ENCODE data around the gene RAB9A.

The RAB9A gene

GRCh38 chrX:13742397-13743176 is 53.7 kb downstream of the RAB9A start:
- peak overlapping the region; percentile 52 for H3K4me3 Mint-ChIP-seq
- no peaks in the 10 kb centered on the region for H3K9me3 Mint-ChIP-seq
- H3K27me3 Mint-ChIP-seq: no peaks in the 10 kb centered on the region
- H3K27ac Mint-ChIP-seq: peak overlapping the region; percentile 72
- H3K4me1 Mint-ChIP-seq: peaks cover 31% of the 10 kb centered on the region
- H3K36me3 Mint-ChIP-seq: no peaks in the 10 kb centered on the region

- H3K4me3 Mint-ChIP-seq: no peak overlapping the region
- no peaks in the 10 kb centered on the region for H3K27me3 Mint-ChIP-seq
- H3K27ac Mint-ChIP-seq: peak overlapping the region; percentile 86
- H3K4me1 Mint-ChIP-seq: peaks cover 31% of the 10 kb centered on the region
- H3K36me3 Mint-ChIP-seq: peaks cover 2% of the 10 kb centered on the region
- no peaks in the 10 kb centered on the region for H3K9me3 Mint-ChIP-seq
Observed at GRCh38 chrX:13747836-13748235, 58.9 kb downstream of the RAB9A start.

GRCh38 chrX:13748486-13748885 is 59.6 kb downstream of the RAB9A start:
- Mint-ChIP-seq H3K9me3 (no peaks in the 10 kb centered on the region), H3K4me3 (no peak overlapping the region), H3K27ac (peak overlapping the region; percentile 81), H3K4me1 (peaks cover 34% of the 10 kb centered on the region), H3K36me3 (peaks cover 6% of the 10 kb centered on the region), H3K27me3 (no peaks in the 10 kb centered on the region)

GRCh38 chrX:13750204-13750603 is 61.3 kb downstream of the RAB9A start:
- Mint-ChIP-seq H3K4me1 (peaks cover 35% of the 10 kb centered on the region), H3K9me3 (no peaks in the 10 kb centered on the region), H3K4me3 (no peak overlapping the region), H3K27me3 (no peaks in the 10 kb centered on the region), H3K27ac (no peak overlapping the region), H3K36me3 (peaks cover 6% of the 10 kb centered on the region)

GRCh38 chrX:13750812-13751211 is 61.9 kb downstream of the RAB9A start:
- H3K27ac Mint-ChIP-seq: no peak overlapping the region
- H3K27me3 Mint-ChIP-seq: no peaks in the 10 kb centered on the region
- H3K9me3 Mint-ChIP-seq: no peaks in the 10 kb centered on the region
- H3K36me3 Mint-ChIP-seq: peaks cover 6% of the 10 kb centered on the region
- peaks cover 40% of the 10 kb centered on the region for H3K4me1 Mint-ChIP-seq
- H3K4me3 Mint-ChIP-seq: no peak overlapping the region

GRCh38 chrX:13752141-13752540 is 63.2 kb downstream of the RAB9A start:
- Mint-ChIP-seq H3K4me1 (peaks cover 36% of the 10 kb centered on the region), H3K27ac (no peak overlapping the region), H3K4me3 (no peak overlapping the region), H3K9me3 (no peaks in the 10 kb centered on the region), H3K27me3 (no peaks in the 10 kb centered on the region), H3K36me3 (peaks cover 6% of the 10 kb centered on the region)

- Mint-ChIP-seq H3K27ac (peak overlapping the region; percentile 82), H3K36me3 (peaks cover 6% of the 10 kb centered on the region), H3K4me3 (no peak overlapping the region), H3K9me3 (no peaks in the 10 kb centered on the region), H3K4me1 (peaks cover 31% of the 10 kb centered on the region), H3K27me3 (no peaks in the 10 kb centered on the region)
Observed at GRCh38 chrX:13752646-13753045, 63.7 kb downstream of the RAB9A start.

- H3K4me3 Mint-ChIP-seq: no peak overlapping the region
- H3K27me3 Mint-ChIP-seq: no peaks in the 10 kb centered on the region
- H3K9me3 Mint-ChIP-seq: no peaks in the 10 kb centered on the region
- H3K4me1 Mint-ChIP-seq: peaks cover 35% of the 10 kb centered on the region
- H3K36me3 Mint-ChIP-seq: peaks cover 13% of the 10 kb centered on the region
- H3K27ac Mint-ChIP-seq: no peak overlapping the region
Observed at GRCh38 chrX:13754765-13755164, 65.8 kb downstream of the RAB9A start.

- Mint-ChIP-seq H3K4me3 (no peak overlapping the region), H3K9me3 (no peaks in the 10 kb centered on the region), H3K27me3 (no peaks in the 10 kb centered on the region), H3K4me1 (peaks cover 31% of the 10 kb centered on the region), H3K36me3 (peaks cover 15% of the 10 kb centered on the region), H3K27ac (no peak overlapping the region)
Observed at GRCh38 chrX:13755254-13755653, 66.3 kb downstream of the RAB9A start.

GRCh38 chrX:13756381-13756780 is 67.5 kb downstream of the RAB9A start:
- H3K4me3 Mint-ChIP-seq: no peak overlapping the region
- H3K36me3 Mint-ChIP-seq: peaks cover 15% of the 10 kb centered on the region
- H3K4me1 Mint-ChIP-seq: peaks cover 31% of the 10 kb centered on the region
- no peaks in the 10 kb centered on the region for H3K27me3 Mint-ChIP-seq
- H3K9me3 Mint-ChIP-seq: no peaks in the 10 kb centered on the region
- no peak overlapping the region for H3K27ac Mint-ChIP-seq

GRCh38 chrX:13759152-13759718 is 70.3 kb downstream of the RAB9A start:
- Mint-ChIP-seq H3K27ac (no peak overlapping the region), H3K9me3 (no peaks in the 10 kb centered on the region), H3K27me3 (no peaks in the 10 kb centered on the region), H3K4me3 (no peak overlapping the region), H3K4me1 (peaks cover 18% of the 10 kb centered on the region), H3K36me3 (peaks cover 8% of the 10 kb centered on the region)

Data from activated naive CD4-positive, alpha-beta T cell treated with anti-CD3 and anti-CD28 coated beads, Interleukin-2, amount 50 U/mL, for 24 hours (primary cell).